Measurements from ENCODE around the gene SLC45A2. TPM values are rescaled to one million over a fixed set of nuclear protein-coding genes. Genes with fewer than 3 reads are reported as not detected.
"Not testable (repeated sequence)": the region's sequence is repeated elsewhere in the genome, so short reads cannot be mapped to it uniquely, and the experiment has no call there.

The SLC45A2 gene
- total RNA-seq, 4 donors from 2014 or later, result 0.58 TPM; not detected in 3

- no peaks in the 10 kb centered on the region for H3K36me3 ChIP-seq
- no peaks in the 10 kb centered on the region for H3K27me3 ChIP-seq
- no peak for TF ChIP-seq POLR2A (IDR thresholded peaks at IDR 0.05)
- no peak for TF ChIP-seq CTCF (IDR thresholded peaks at IDR 0.05)
- H3K9me3 ChIP-seq, result no peaks in the 10 kb centered on the region
- intact Hi-C loops (cut with DNase I; ENCODE audit: low total_unique reads), result no loop called here
- H3K4me1 ChIP-seq, result no peaks in the 10 kb centered on the region
- no peak for DNase-seq
- no peak overlapping the region for H3K27ac ChIP-seq
- no peak overlapping the region for H3K4me3 ChIP-seq
Observed at GRCh38 chr5:33921002-33921401, 63.5 kb downstream of the SLC45A2 start.

GRCh38 chr5:33914844-33915243, 69.6 kb downstream of the SLC45A2 start:
- H3K4me1 ChIP-seq; DNase-seq; H3K4me3 ChIP-seq; H3K27me3 ChIP-seq; intact Hi-C loops (cut with DNase I; ENCODE audit: low total_unique reads); H3K27ac ChIP-seq; H3K9me3 ChIP-seq; H3K36me3 ChIP-seq: not testable (repeated sequence)

GRCh38 chr5:33906248-33906647, 78.2 kb downstream of the SLC45A2 start:
- H3K9me3 ChIP-seq; H3K4me1 ChIP-seq; H3K27ac ChIP-seq; intact Hi-C loops (cut with DNase I; ENCODE audit: low total_unique reads); H3K27me3 ChIP-seq; H3K4me3 ChIP-seq; DNase-seq; H3K36me3 ChIP-seq: not testable (repeated sequence)

- Histone ChIP-seq H3K27me3 (no peaks in the 10 kb centered on the region), H3K4me1 (no peaks in the 10 kb centered on the region), H3K36me3 (no peaks in the 10 kb centered on the region), H3K27ac (no peak overlapping the region), H3K9me3 (peaks cover 2 to 3% of the 10 kb centered on the region in 2 donors), H3K4me3 (no peak overlapping the region)
- DNase-seq, result no peak
- TF ChIP-seq POLR2A (IDR thresholded peaks at IDR 0.05), result no peak
- intact Hi-C loops (cut with DNase I; ENCODE audit: low total_unique reads), result no loop called here
Observed at GRCh38 chr5:33905381-33905780, 79.1 kb downstream of the SLC45A2 start.

- no peaks in the 10 kb centered on the region for H3K36me3 ChIP-seq
- no peaks in the 10 kb centered on the region for H3K4me1 ChIP-seq
- H3K4me3 ChIP-seq, result no peak overlapping the region
- no peaks in the 10 kb centered on the region for H3K27me3 ChIP-seq
- TF ChIP-seq POLR2A (IDR thresholded peaks at IDR 0.05), result no peak
- no peak for TF ChIP-seq CTCF (IDR thresholded peaks at IDR 0.05)
- H3K27ac ChIP-seq, result no peak overlapping the region
- intact Hi-C loops (cut with DNase I; ENCODE audit: low total_unique reads), result no loop called here
- H3K9me3 ChIP-seq, result peaks cover 2 to 3% of the 10 kb centered on the region in 2 donors
- DNase-seq, result no peak
Observed at GRCh38 chr5:33903118-33903517, 81.4 kb downstream of the SLC45A2 start.

GRCh38 chr5:33901156-33901555, 83.3 kb downstream of the SLC45A2 start:
- Histone ChIP-seq H3K9me3 (no peaks in the 10 kb centered on the region), H3K27ac (no peak overlapping the region), H3K4me1 (no peaks in the 10 kb centered on the region), H3K4me3 (no peak overlapping the region), H3K27me3 (no peaks in the 10 kb centered on the region), H3K36me3 (no peaks in the 10 kb centered on the region)
- intact Hi-C loops (cut with DNase I; ENCODE audit: low total_unique reads), result no loop called here
- TF ChIP-seq CTCF (IDR thresholded peaks at IDR 0.05), result no peak
- TF ChIP-seq POLR2A (IDR thresholded peaks at IDR 0.05), result no peak
- DNase-seq, result no peak

Small RNAs within 50 kb of the gene (small RNA-seq; reads per million reads assigned to genes)
- not detected for gene AC139783.1

Other genes with a start within 250 kb of the SLC45A2 start
- 10 to 100 TPM in 2 of 4 donors, 1 to 10 TPM in 1, under 1 TPM in 1; 0.51 to 37.5 (median 15.6) TPM for gene ADAMTS12, start 92.7 kb downstream of the SLC45A2 start, total RNA-seq
- gene RXFP3, start 48.3 kb downstream of the SLC45A2 start, total RNA-seq, result not detected
- gene AMACR, start 23.4 kb upstream of the SLC45A2 start, total RNA-seq, result 10 to 100 TPM in 1 of 4 donors, 1 to 10 TPM in 3; 7.9 to 14.9 (median 9.0) TPM
- 10 to 100 TPM in 3 of 4 donors, 1 to 10 TPM in 1; 7.6 to 35.9 (median 13.3) TPM for gene C1QTNF3, start 58.5 kb upstream of the SLC45A2 start, total RNA-seq